K562 (cell line): ENCODE data around the gene XIRP1. TPM values are rescaled to one million over a fixed set of nuclear protein-coding genes. Genes with fewer than 3 reads are reported as not detected.
A peak's percentile ranks its signal among the peaks of the same experiment; 100 is the strongest.

Source experiments
- ARID3A ChIP-seq: IDR thresholded peaks from 2 replicates; pipeline ENCODE4 v1.6.1; 2012; ENCODE audit warnings: low read depth, low read length, improper control_type of control experiment, borderline replicate concordance
- CC2D1A ChIP-seq: fragments of 450-650 bp; IDR thresholded peaks from 2 replicates; pipeline ENCODE4 v1.6.1; 2017; ENCODE audit warnings: mild to moderate bottlenecking
- CHD2 ChIP-seq: IDR thresholded peaks from 2 replicates; pipeline ENCODE4 v1.6.1; 2011; ENCODE audit warnings: low read depth, low read length
- DDX20 ChIP-seq: fragments of 450-650 bp; IDR thresholded peaks from 2 replicates; pipeline ENCODE4 v1.6.1; 2016; ENCODE audit warnings: missing genetic modification characterization, low read depth, mild to moderate bottlenecking, missing compliant biosample characterization, moderate library complexity
- DNMT1 ChIP-seq: fragments of 450-650 bp; IDR thresholded peaks from 2 replicates; pipeline ENCODE4 v1.6.1; 2016; ENCODE audit warnings: antibody characterized with exemption, mild to moderate bottlenecking
- EP300 ChIP-seq: IDR thresholded peaks from 2 replicates; pipeline ENCODE4 v1.6.1; 2012; ENCODE audit warnings: low read length, improper control_type of control experiment
- GATAD2A ChIP-seq: fragments of 450-650 bp; IDR thresholded peaks from 2 replicates; pipeline ENCODE4 v1.6.1; 2017
- KHSRP ChIP-seq: fragments of 450-650 bp; IDR thresholded peaks from 2 replicates; pipeline ENCODE4 v1.6.1; 2017
- MYC ChIP-seq, 2 experiments: fragments of 250-450 bp in 1 of 2; sonication (Bioruptor Pico) in 1 of 2; IDR thresholded peaks; 2 replicates each; pipeline versions ENCODE4 v1.5.1 to v1.6.1; 2012 to 2021; ENCODE audit warnings: low read depth in 2 of 2, borderline replicate concordance in 1 of 2, improper control_type of control experiment in 1 of 2, low read length in 1 of 2, mild to moderate bottlenecking in 1 of 2, moderate library complexity in 1 of 2
- NCOA1 ChIP-seq: fragments of 450-650 bp; IDR thresholded peaks from 2 replicates; pipeline ENCODE4 v1.6.1; 2016; ENCODE audit warnings: low read depth
- NCOA2 ChIP-seq, 2 experiments: fragments of 450-650 bp; IDR thresholded peaks; 2 replicates each; pipeline ENCODE4 v1.6.1; 2018; ENCODE audit warnings: mild to moderate bottlenecking in 2 of 2, moderate library complexity in 1 of 2; ENCODE audit not compliant: partially characterized antibody in 2 of 2
- NFE2 ChIP-seq: IDR thresholded peaks from 2 replicates; pipeline ENCODE4 v1.6.1; 2014; ENCODE audit warnings: antibody characterized with exemption, low read depth
- NR1H2 ChIP-seq: sonication (generic); formaldehyde crosslinking; IDR thresholded peaks from 2 replicates; pipeline ENCODE4 v1.4.0; 2020; ENCODE audit warnings: mild to moderate bottlenecking, missing genetic modification reagents
- RBM39 ChIP-seq: fragments of 200-400 bp; formaldehyde crosslinking; optimal IDR thresholded peaks from 2 replicates; pipeline ENCODE3; 2018; ENCODE audit warnings: low read depth, low read length
- TARDBP ChIP-seq: fragments of 450-650 bp; IDR thresholded peaks from 2 replicates; pipeline ENCODE4 v1.6.1; 2016
- XRCC5 ChIP-seq: fragments of 200-400 bp; formaldehyde crosslinking; IDR thresholded peaks from 2 replicates; pipeline ENCODE4 v1.6.1; 2017; ENCODE audit warnings: low read depth, mild to moderate bottlenecking, low read length
- ZBTB2 ChIP-seq: fragments of 450-650 bp; IDR thresholded peaks from 2 replicates; pipeline ENCODE4 v1.6.1; 2016; ENCODE audit warnings: antibody characterized with exemption
- polyA plus RNA-seq, 8 experiments: library from polyadenylated mRNA; depleted of rRNA in 4 of 8; stranded (reverse) in 5 of 8; unstranded in 3 of 8; fragments of >200 nt; fragmentation: Nextera tagmentation in 2 of 8; fragmentation: Illumina TruSeq in 1 of 8; extraction: Ambion mirVana in 2 of 8; extraction: Trizol in 1 of 8; gene quantifications; 2 replicates each; pipeline versions ENCODE4 v1.2.1 to v1.2.3, GENCODE V29; 2011 to 2014; ENCODE audit warnings: inconsistent platforms in 1 of 8, missing spikeins in 1 of 8
- total RNA-seq, 7 experiments: library from RNA; depleted of rRNA in 6 of 7; stranded (reverse); fragments of >200 nt in 6 of 7; fragmentation: Illumina TruSeq in 2 of 7; extraction: Trizol in 2 of 7; gene quantifications; 2 replicates each; pipeline versions ENCODE4 v1.2.1 to v1.2.3, GENCODE V29; 2011 to 2021; ENCODE audit warnings: low replicate concordance in 1 of 7
- TF ChIP-seq, protein P1 (sequence below): fragments of 200-800 bp; sonication (Bioruptor generic); IDR thresholded peaks from 2 replicates; pipeline ENCODE4 v1.6.1; 2017; ENCODE audit warnings: missing genetic modification characterization, missing compliant biosample characterization
- TF ChIP-seq, protein P2 (sequence below): fragments of 250-450 bp; sonication (Bioruptor Pico); IDR thresholded peaks from 2 replicates; pipeline ENCODE4 v1.5.0; 2021; ENCODE audit warnings: mild to moderate bottlenecking, moderate library complexity
- TF ChIP-seq, protein P3 (sequence below): fragments of 450-650 bp; IDR thresholded peaks from 2 replicates; pipeline ENCODE4 v1.6.1; 2018; ENCODE audit warnings: mild to moderate bottlenecking, low read depth; ENCODE audit not compliant: partially characterized antibody

XIRP1 gene
- total and polyA plus RNA-seq, 9 of the 15 experiments (the other 6 are each of a cell fraction or from before 2014, with no cell fraction given), result 0.03 to 0.27 (median 0.08) TPM; not detected in 3

GRCh38 chr3:39148435-39149058 lies 43.8 kb downstream of the XIRP1 start (continued):
- TF ChIP-seq, protein P1, sequence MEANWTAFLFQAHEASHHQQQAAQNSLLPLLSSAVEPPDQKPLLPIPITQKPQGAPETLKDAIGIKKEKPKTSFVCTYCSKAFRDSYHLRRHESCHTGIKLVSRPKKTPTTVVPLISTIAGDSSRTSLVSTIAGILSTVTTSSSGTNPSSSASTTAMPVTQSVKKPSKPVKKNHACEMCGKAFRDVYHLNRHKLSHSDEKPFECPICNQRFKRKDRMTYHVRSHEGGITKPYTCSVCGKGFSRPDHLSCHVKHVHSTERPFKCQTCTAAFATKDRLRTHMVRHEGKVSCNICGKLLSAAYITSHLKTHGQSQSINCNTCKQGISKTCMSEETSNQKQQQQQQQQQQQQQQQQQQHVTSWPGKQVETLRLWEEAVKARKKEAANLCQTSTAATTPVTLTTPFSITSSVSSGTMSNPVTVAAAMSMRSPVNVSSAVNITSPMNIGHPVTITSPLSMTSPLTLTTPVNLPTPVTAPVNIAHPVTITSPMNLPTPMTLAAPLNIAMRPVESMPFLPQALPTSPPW (CRISPR knock-in tag), result no peak
- TF ChIP-seq, protein P2, sequence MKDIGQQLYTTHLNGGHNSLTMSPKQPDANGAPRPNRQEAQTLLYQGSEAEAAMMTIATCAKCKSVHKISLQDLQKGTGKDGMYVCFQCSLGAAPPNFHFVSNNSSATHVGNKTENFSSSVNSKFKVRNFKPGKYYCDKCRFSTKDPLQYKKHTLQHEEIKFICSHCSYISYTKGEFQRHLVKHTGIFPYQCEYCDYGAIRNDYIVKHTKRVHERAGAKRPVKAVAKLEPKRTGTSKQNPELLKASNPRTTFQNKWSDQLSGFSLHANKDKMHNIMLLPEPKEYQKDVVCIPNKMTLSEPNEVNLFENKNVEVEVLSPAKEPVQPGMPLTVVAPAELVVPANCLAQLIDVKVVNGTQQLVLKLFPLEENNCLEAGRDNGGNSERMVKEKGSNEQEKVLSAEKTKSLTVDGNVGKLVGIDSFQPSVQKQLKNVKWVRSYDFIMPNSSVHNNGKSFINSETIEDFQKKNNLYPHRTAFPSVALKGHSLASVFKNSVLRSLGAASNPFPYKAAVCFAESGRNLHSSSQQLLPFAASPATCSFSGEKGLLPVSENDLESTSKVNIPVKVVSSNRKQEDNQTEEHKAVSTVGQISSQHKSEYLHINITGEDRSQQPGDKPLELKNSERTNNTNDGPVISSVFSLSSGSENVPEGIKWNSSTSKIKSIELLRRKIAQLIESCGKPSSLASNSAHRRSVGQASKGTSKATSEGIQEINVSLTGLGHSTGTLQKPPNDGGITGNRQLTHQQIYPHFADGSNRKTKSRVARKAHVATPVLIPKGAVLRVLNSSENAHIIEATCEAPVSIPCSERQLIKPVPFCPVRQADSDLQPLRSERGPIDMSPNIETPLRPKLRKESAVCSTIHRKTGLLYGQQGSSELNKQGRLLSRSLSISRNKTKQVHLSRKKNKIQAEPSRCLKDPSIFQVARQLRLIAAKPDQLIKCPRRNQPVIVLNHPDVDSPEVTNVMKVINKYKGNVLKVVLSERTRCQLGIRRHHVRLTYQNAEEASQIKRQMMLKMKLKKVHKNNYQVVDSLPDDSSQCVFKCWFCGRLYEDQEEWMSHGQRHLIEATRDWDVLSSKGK (CRISPR knock-in tag), result no peak
- TF ChIP-seq ARID3A (no peak), NCOA2 (IDR thresholded peaks at IDR 0.05; ENCODE audit: partially characterized antibody in 2 of 2) (no peak), DDX20 (tag) (no peak), GATAD2A (0 out of 2 replicates have a peak, but pooled peaks have one; percentile 15), NR1H2 (CRISPR knock-in tag) (no peak), RBM39 (no peak), DNMT1 (no peak), XRCC5 (no peak), TARDBP (no peak), EP300 (0 out of 2 replicates have a peak, but pooled peaks have one; percentile 8), KHSRP (no peak), NCOA1 (no peak), NFE2 (no peak), MYC (IDR thresholded peaks at IDR 0.05; ENCODE audit: low read depth, low read length) (no peak), MYC (CRISPR knock-in tag; IDR thresholded peaks at IDR 0.05; ENCODE audit: borderline replicate concordance, low read depth) (no peak), CHD2 (no peak), ZBTB2 (no peak), CC2D1A (no peak)
- TF ChIP-seq, protein P3, sequence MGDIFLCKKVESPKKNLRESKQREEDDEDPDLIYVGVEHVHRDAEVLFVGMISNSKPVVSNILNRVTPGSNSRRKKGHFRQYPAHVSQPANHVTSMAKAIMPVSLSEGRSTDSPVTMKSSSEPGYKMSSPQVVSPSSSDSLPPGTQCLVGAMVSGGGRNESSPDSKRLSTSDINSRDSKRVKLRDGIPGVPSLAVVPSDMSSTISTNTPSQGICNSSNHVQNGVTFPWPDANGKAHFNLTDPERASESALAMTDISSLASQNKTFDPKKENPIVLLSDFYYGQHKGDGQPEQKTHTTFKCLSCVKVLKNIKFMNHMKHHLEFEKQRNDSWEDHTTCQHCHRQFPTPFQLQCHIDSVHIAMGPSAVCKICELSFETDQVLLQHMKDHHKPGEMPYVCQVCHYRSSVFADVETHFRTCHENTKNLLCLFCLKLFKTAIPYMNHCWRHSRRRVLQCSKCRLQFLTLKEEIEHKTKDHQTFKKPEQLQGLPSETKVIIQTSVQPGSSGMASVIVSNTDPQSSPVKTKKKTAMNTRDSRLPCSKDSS, result no peak
